ENCODE results near the gene GRK5.

DNA sequence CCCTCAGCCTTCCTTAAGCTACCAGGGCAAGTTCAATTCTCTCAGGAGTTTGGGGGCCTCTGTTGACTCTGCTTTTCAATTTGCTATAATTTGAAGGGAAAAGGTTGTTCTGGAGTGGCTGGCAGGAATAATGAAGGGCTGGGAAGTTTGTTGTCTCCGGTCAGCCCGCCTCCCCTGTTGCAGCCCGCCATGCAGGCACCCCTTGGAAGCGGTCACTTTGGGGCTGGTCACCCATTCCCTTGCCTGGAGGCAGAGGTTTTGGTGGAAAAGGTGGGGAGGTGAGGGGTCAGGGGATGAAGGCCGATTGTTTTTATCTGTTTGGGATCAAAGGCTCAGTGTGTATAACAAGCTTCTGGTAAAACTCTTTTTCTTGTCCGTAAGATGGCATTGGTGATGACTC lies 79.1 kb downstream of the GRK5 start:
- TF ChIP-seq, protein P1, sequence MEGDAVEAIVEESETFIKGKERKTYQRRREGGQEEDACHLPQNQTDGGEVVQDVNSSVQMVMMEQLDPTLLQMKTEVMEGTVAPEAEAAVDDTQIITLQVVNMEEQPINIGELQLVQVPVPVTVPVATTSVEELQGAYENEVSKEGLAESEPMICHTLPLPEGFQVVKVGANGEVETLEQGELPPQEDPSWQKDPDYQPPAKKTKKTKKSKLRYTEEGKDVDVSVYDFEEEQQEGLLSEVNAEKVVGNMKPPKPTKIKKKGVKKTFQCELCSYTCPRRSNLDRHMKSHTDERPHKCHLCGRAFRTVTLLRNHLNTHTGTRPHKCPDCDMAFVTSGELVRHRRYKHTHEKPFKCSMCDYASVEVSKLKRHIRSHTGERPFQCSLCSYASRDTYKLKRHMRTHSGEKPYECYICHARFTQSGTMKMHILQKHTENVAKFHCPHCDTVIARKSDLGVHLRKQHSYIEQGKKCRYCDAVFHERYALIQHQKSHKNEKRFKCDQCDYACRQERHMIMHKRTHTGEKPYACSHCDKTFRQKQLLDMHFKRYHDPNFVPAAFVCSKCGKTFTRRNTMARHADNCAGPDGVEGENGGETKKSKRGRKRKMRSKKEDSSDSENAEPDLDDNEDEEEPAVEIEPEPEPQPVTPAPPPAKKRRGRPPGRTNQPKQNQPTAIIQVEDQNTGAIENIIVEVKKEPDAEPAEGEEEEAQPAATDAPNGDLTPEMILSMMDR (IDR thresholded peaks at IDR 0.05), result no peak
- no peak for TF ChIP-seq POLR2A (IDR thresholded peaks at IDR 0.05)
- TF ChIP-seq EP300 (IDR thresholded peaks at IDR 0.05; ENCODE audit: low read depth), result no peak
- no peak for TF ChIP-seq POLR2AphosphoS5 (IDR thresholded peaks at IDR 0.05)
